ENCODE measurements around the gene VWA3A. TPM values are rescaled to one million over a fixed set of nuclear protein-coding genes. Genes with fewer than 3 reads are reported as not detected.

Gene VWA3A
- total RNA-seq, 1 experiment from 2014 or later = not detected

DNA sequence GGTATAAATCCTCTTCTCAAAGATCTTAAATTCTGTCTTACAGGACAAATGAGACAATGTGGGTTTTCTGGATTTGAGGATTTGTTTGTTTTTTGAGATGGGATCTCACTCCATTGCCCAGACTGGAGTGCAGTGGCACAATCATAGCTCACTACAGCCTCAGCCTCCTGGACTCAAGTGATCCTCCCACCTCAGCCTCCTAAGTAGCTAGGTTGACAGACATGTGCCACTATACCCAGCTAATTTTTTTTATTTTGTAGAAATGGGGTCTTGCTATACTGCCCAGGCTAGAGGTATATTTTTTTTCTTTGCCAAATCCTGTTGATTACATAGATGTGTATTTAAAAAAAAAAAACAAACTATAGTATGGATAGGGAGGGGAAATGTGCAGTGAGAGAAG lies 38.2 kb downstream of the VWA3A start:
- no peak overlapping the region for H3K27ac ChIP-seq (ENCODE audit: low read length)
- POLR2A ChIA-PET (ENCODE audit: unreplicated experiment) = no interaction called here
- TF ChIP-seq, protein P1, sequence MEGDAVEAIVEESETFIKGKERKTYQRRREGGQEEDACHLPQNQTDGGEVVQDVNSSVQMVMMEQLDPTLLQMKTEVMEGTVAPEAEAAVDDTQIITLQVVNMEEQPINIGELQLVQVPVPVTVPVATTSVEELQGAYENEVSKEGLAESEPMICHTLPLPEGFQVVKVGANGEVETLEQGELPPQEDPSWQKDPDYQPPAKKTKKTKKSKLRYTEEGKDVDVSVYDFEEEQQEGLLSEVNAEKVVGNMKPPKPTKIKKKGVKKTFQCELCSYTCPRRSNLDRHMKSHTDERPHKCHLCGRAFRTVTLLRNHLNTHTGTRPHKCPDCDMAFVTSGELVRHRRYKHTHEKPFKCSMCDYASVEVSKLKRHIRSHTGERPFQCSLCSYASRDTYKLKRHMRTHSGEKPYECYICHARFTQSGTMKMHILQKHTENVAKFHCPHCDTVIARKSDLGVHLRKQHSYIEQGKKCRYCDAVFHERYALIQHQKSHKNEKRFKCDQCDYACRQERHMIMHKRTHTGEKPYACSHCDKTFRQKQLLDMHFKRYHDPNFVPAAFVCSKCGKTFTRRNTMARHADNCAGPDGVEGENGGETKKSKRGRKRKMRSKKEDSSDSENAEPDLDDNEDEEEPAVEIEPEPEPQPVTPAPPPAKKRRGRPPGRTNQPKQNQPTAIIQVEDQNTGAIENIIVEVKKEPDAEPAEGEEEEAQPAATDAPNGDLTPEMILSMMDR (conservative IDR thresholded peaks at IDR 0.05; ENCODE audit: low read depth, low read length) = no peak
- no peak for TF ChIP-seq EZH2phosphoT487 (IDR thresholded peaks at IDR 0.05; ENCODE audit: borderline replicate concordance, low read length)
- no peak for TF ChIP-seq EZH2 (IDR thresholded peaks at IDR 0.05; ENCODE audit: low read length, unreplicated experiment)
- H3K9me3 ChIP-seq (ENCODE audit: low read length) = no peaks in the 10 kb centered on the region
- H4K20me1 ChIP-seq (ENCODE audit: low read length) = no peaks in the 10 kb centered on the region
- ATAC-seq = no peak
- CTCF ChIA-PET = no interaction called here
- no TSS peak for BruUV-seq (replicated peaks)
- intact Hi-C loops (cut with micrococcal nuclease) = no loop called here
- no peaks in the 10 kb centered on the region for H3K4me1 ChIP-seq (ENCODE audit: insufficient read depth, low read length)
- no peaks in the 10 kb centered on the region for H3K27me3 ChIP-seq (ENCODE audit: low read length)
- H3K4me3 ChIP-seq (ENCODE audit: low read length) = no peak overlapping the region
- no peaks in the 10 kb centered on the region for H3K36me3 ChIP-seq (ENCODE audit: low read depth, low read length)
- H2AFZ ChIP-seq (ENCODE audit: low read length) = no peak overlapping the region
- H3K9ac ChIP-seq (ENCODE audit: low read length) = no peak overlapping the region
- no peaks in the 10 kb centered on the region for H3K9me2 ChIP-seq (replicated peaks; ENCODE audit: low read length)
- no peak overlapping the region for H3K4me2 ChIP-seq (ENCODE audit: low read length)
- DNase-seq = no peak
- H3K79me2 ChIP-seq (ENCODE audit: low read length) = no peaks in the 10 kb centered on the region
- H3F3A ChIP-seq (ENCODE audit: low read length, unreplicated experiment) = no peaks in the 10 kb centered on the region

GRCh38 chr16:22132801-22133200 lies 40.5 kb downstream of the VWA3A start:
- BruUV-seq (replicated peaks) = no TSS peak
- H2AFZ ChIP-seq (ENCODE audit: low read length) = no peak overlapping the region

DNA sequence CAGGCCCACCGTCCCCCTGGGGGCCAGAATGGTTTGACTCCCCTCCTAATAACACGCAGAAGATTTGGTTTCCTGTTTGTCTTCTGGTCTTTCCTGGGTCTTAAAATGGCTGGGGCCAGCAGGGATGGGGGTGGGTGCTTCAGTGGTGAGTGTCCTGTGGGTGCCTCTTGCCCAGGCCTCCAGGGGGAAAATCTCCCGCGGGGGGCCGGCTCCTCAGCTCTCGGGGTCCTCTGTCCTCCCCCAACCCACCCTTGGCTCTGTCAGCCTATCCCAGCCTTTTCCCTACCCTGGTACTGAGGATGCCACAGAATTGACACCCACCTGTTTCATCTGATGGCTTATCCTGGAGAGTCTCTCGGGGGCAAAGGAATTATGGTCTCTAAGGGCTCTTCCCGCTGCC lies 46.1 kb downstream of the VWA3A start:
- Histone ChIP-seq H3K9me2 (replicated peaks; ENCODE audit: low read length) (no peaks in the 10 kb centered on the region), H3K4me2 (ENCODE audit: low read length) (no peak overlapping the region), H2AFZ (ENCODE audit: low read length) (no peak overlapping the region), H4K20me1 (ENCODE audit: low read length) (no peaks in the 10 kb centered on the region), H3K9me3 (ENCODE audit: low read length) (no peaks in the 10 kb centered on the region), H3F3A (ENCODE audit: low read length, unreplicated experiment) (no peaks in the 10 kb centered on the region), H3K9ac (ENCODE audit: low read length) (no peak overlapping the region), H3K27ac (ENCODE audit: low read length) (no peak overlapping the region), H3K4me3 (ENCODE audit: low read length) (no peak overlapping the region), H3K79me2 (ENCODE audit: low read length) (no peaks in the 10 kb centered on the region), H3K36me3 (ENCODE audit: low read depth, low read length) (no peaks in the 10 kb centered on the region), H3K27me3 (ENCODE audit: low read length) (0 out of 2 replicates have a peak, but pooled peaks cover 4% of the 10 kb centered on the region), H3K4me1 (ENCODE audit: insufficient read depth, low read length) (no peaks in the 10 kb centered on the region)
- POLR2A ChIA-PET (ENCODE audit: unreplicated experiment) = no interaction called here
- BruUV-seq (replicated peaks) = no TSS peak
- no peak for TF ChIP-seq EZH2 (IDR thresholded peaks at IDR 0.05; ENCODE audit: low read length, unreplicated experiment)
- CTCF ChIA-PET = no interaction called here
- ATAC-seq (no peak), DNase-seq (no peak)
- intact Hi-C loops (cut with micrococcal nuclease) = no loop called here

More at GRCh38 chr16:22132801-22133200, 40.5 kb downstream of the VWA3A start:
- no peak overlapping the region for H3K4me2 ChIP-seq (ENCODE audit: low read length)
- no peak for TF ChIP-seq EZH2phosphoT487 (IDR thresholded peaks at IDR 0.05; ENCODE audit: borderline replicate concordance, low read length)
- no peak for TF ChIP-seq EZH2 (IDR thresholded peaks at IDR 0.05; ENCODE audit: low read length, unreplicated experiment)
- TF ChIP-seq, protein P1 (conservative IDR thresholded peaks at IDR 0.05; ENCODE audit: low read depth, low read length) = no peak
- ChIA-PET POLR2A (ENCODE audit: unreplicated experiment) (no interaction called here), CTCF (no interaction called here)
- no peak for DNase-seq
- no peak overlapping the region for H3K27ac ChIP-seq (ENCODE audit: low read length)
- no peak for ATAC-seq
- H3K79me2 ChIP-seq (ENCODE audit: low read length) = no peaks in the 10 kb centered on the region
- no peaks in the 10 kb centered on the region for H3K27me3 ChIP-seq (ENCODE audit: low read length)
- H3K9me2 ChIP-seq (replicated peaks; ENCODE audit: low read length) = no peaks in the 10 kb centered on the region
- H3K9ac ChIP-seq (ENCODE audit: low read length) = no peak overlapping the region
- H4K20me1 ChIP-seq (ENCODE audit: low read length) = no peaks in the 10 kb centered on the region
- H3K4me3 ChIP-seq (ENCODE audit: low read length) = no peak overlapping the region
- no peaks in the 10 kb centered on the region for H3F3A ChIP-seq (ENCODE audit: low read length, unreplicated experiment)
- H3K9me3 ChIP-seq (ENCODE audit: low read length) = no peaks in the 10 kb centered on the region
- intact Hi-C loops (cut with micrococcal nuclease) = no loop called here
- no peaks in the 10 kb centered on the region for H3K4me1 ChIP-seq (ENCODE audit: insufficient read depth, low read length)
- H3K36me3 ChIP-seq (ENCODE audit: low read depth, low read length) = no peaks in the 10 kb centered on the region
